Thoracic aorta (tissue), 2 donors: Measurements from ENCODE around the gene CPLX3. TPM values are rescaled to one million over a fixed set of nuclear protein-coding genes. Genes with fewer than 3 reads are reported as not detected.

Experiments
- ATAC-seq: fragments of 150-250 bp; one replicate; pipeline ENCODE4 v1.8.0; 2017; ENCODE audit warnings: low read depth; ENCODE audit not compliant: insufficient number of reproducible peaks, low FRiP score
- DNase-seq: peaks from one replicate; pipeline ENCODE4 v3.0.0-alpha.2; 2020; ENCODE audit warnings: low spot score
- H3K27ac ChIP-seq, 2 donors: fragments of 200-600 bp; sonication (generic); 1 replicate in 1 of 2; 2 replicates in 1 of 2; pipeline ENCODE4 v1.5.1; 2016; ENCODE audit warnings: mild to moderate bottlenecking in 2 of 2, moderate library complexity in 2 of 2
- H3K27me3 ChIP-seq: fragments of 200-600 bp; sonication (generic); replicated peaks from 2 replicates; pipeline ENCODE4 v1.6.0; 2016; ENCODE audit warnings: mild to moderate bottlenecking; ENCODE audit not compliant: insufficient read depth
- H3K36me3 ChIP-seq: fragments of 200-600 bp; sonication (generic); one replicate; pipeline ENCODE4 v1.5.1; 2016
- H3K4me1 ChIP-seq, 2 donors: fragments of 200-600 bp; sonication (generic); 1 replicate in 1 of 2; 2 replicates in 1 of 2; pipeline versions ENCODE4 v1.5.1 to v1.6.0; 2016; ENCODE audit warnings: low read depth in 2 of 2, mild to moderate bottlenecking in 1 of 2; ENCODE audit not compliant: control insufficient read depth in 1 of 2
- H3K4me3 ChIP-seq: fragments of 200-600 bp; sonication (generic); 2 replicates; pipeline ENCODE4 v1.5.1; 2016; ENCODE audit warnings: mild to moderate bottlenecking
- H3K9me3 ChIP-seq: fragments of 200-600 bp; sonication (generic); 2 replicates; pipeline ENCODE4 v1.5.1; 2016
- total RNA-seq, 2 donors: library from RNA; depleted of rRNA; stranded (reverse); fragments of >200 nt; gene quantifications; one replicate each; pipeline versions ENCODE4 v1.1.0 to v1.2.3, GENCODE V29; 2016
- TF ChIP-seq, protein P1 (sequence below): fragments of 200-600 bp; sonication (generic); IDR thresholded peaks from one replicate; pipeline ENCODE4 v1.5.1; 2019; ENCODE audit warnings: antibody characterized with exemption

CPLX3 gene
- total RNA-seq, 2 donors from 2014 or later: not detected

DNA sequence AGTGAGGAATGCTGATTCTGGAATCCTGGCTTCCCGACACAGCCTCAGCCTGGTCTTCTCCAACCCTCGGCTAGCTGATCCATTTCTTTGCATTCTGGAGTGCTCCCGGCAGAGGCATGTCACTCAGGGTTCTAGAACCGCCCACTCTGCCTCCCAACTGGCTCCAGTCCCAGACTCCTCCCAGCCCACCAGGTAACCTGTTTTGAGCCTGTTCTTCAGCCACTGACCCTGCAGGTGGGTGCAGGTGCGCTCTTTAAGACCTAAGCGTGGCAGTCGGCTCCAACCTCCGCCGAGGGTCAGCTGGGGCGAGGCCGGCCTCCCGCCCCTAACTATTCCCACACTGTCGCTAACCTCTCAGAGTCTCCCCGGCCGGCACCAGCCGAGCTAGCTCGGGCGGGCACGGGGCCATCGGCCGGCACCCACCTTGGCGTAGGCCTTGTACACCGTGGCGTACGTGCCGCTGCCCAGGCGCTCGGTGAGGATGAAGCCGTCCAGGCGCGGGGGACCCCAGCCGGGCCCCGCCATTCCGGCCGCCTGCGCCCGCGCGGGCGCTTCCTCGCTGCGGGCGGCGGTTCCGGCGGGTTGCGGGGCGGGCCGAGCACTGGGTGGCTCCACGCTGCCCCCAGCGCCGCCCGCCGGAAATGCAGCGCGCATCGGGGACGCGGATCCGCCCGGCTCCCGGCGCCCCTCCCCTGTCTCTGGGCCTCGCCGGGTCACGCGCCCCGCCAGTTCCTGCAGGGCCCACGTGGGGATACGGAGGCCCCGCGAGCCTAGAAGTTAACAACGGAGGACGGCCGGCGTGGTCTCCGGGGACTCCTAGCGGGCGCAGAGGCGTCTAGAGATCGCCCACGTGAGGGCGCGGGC, 16.4 kb downstream of the CPLX3 start, which contains the start of gene ULK3:
TSS of gene ULK3 (minus strand) at position 576 of the 864 bp plus-strand sequence. CDS start at position 525, 51 bp downstream.
- peaks cover 7% of the 10 kb centered on the region for H3K36me3 ChIP-seq
- peaks cover 11 to 19% of the 10 kb centered on the region in 2 donors for H3K4me1 ChIP-seq
- DNase-seq (peak; percentile 58), ATAC-seq (peak; percentile 86)
- H3K9me3 ChIP-seq: no peaks in the 10 kb centered on the region
- H3K4me3 ChIP-seq: peak within 1 kb of the TSS; percentile 96
- H3K27ac ChIP-seq: peak within 1 kb of the TSS; percentile 73 to 76
- no peaks in the 10 kb centered on the region for H3K27me3 ChIP-seq
- TF ChIP-seq, protein P1, sequence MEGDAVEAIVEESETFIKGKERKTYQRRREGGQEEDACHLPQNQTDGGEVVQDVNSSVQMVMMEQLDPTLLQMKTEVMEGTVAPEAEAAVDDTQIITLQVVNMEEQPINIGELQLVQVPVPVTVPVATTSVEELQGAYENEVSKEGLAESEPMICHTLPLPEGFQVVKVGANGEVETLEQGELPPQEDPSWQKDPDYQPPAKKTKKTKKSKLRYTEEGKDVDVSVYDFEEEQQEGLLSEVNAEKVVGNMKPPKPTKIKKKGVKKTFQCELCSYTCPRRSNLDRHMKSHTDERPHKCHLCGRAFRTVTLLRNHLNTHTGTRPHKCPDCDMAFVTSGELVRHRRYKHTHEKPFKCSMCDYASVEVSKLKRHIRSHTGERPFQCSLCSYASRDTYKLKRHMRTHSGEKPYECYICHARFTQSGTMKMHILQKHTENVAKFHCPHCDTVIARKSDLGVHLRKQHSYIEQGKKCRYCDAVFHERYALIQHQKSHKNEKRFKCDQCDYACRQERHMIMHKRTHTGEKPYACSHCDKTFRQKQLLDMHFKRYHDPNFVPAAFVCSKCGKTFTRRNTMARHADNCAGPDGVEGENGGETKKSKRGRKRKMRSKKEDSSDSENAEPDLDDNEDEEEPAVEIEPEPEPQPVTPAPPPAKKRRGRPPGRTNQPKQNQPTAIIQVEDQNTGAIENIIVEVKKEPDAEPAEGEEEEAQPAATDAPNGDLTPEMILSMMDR: peak; percentile 78

DNA sequence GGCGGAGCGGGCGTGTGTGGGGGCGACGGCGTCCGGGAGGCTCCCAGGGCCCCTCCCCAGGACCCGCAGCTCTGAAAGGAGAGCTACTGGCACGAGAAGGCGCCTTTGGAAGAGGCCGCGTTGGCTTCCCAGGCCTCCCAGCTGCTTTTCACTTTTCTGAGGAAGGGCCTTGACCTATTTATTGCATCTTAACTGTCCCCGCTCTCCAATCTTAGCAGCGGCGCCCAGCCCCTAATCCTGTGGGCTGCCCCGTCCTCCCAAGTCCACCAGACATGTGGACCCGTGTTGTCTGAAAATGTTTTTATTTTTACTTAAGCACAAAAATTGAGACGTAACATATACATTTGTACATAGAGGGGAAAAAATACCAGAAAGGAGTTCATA, 17.0 kb downstream of the CPLX3 start:
- ATAC-seq: no peak
- H3K4me3 ChIP-seq: peak overlapping the region; percentile 96
- TF ChIP-seq, protein P1: no peak
- H3K9me3 ChIP-seq: no peaks in the 10 kb centered on the region
- H3K36me3 ChIP-seq: peaks cover 13% of the 10 kb centered on the region
- H3K4me1 ChIP-seq: peaks cover 11 to 19% of the 10 kb centered on the region in 2 donors
- DNase-seq: no peak
- peak overlapping the region; percentile 73 to 76 for H3K27ac ChIP-seq
- H3K27me3 ChIP-seq: no peaks in the 10 kb centered on the region

DNA sequence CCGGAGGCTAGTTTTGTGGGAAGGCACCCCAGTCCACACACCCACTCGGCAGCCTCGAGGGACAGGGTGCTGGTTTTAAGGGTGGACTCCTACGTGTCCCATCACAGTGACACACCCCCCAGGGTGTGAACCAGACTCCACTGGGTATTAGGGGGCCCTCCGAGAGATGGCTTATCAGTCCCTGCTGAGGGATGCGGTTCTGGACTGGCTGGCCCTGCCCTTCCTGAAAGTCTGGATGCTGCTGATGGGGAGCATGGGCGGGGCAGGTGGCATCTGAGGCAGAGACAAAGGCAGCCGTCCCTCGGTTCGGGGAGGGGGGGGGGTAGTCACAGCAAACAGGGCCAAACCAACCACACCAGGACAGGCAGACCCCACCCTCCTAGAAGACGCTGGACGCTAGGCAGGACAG, 17.5 kb downstream of the CPLX3 start:
- Histone ChIP-seq H3K36me3 (peaks cover 17% of the 10 kb centered on the region), H3K4me3 (no peak overlapping the region), H3K27ac (peak overlapping the region; percentile 73 to 76), H3K9me3 (no peaks in the 10 kb centered on the region), H3K27me3 (no peaks in the 10 kb centered on the region), H3K4me1 (peaks cover 11 to 19% of the 10 kb centered on the region in 2 donors)
- no peak for DNase-seq
- TF ChIP-seq, protein P1: no peak
- no peak for ATAC-seq

DNA sequence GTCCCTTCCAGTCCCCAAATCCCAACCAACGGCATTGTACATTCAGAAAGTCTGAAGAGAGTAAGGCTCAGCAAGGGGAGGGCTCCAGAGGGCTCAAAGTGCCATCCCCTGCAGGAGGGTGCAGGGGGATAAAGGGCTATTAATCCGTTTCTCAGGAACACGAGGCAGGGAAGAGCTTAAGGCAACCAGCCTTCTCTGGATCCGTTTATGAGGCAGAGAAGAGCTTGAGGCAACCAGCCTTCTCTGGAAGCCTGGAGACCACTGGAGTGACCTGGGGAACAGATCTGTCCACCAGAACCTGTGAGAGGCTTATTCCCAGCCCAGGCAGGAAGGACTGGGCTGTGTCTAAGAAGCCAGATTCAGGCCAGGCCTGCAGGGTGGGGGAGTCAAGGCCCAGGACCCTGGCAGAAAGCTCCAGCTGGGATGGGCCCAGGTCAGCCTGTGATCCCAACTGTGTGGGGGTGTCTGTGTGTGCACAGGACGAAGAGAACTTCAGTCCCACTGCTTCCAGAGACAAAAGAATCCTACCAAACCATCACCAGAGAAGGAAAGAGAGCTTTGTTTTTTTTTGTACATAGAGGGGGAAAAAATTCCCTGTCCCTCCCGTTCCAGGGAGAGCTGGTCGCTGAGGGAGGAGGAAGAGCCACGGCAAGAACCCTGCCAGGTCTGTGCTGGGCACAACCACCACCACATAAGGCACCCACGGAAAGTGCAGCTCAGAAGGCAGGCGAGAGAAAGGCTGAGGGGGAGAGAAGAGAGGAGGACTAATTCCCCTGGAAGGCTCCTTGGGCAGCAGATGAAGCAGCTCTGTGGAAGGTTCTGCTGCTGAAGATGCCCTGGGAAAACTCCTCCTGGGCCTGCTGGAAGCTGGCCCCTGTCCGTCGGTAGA, 18.1 kb downstream of the CPLX3 start:
- ATAC-seq: no peak
- H3K27ac ChIP-seq: peak overlapping the region in 1 of 2 donors; percentile 73

More for the DNA sequence above, 18.1 kb downstream of the CPLX3 start:
- TF ChIP-seq, protein P1: no peak
- Histone ChIP-seq H3K27me3 (no peaks in the 10 kb centered on the region), H3K36me3 (peaks cover 19% of the 10 kb centered on the region), H3K4me3 (no peak overlapping the region), H3K4me1 (peaks cover 11 to 19% of the 10 kb centered on the region in 2 donors), H3K9me3 (no peaks in the 10 kb centered on the region)
- no peak for DNase-seq
